Liver (tissue), 9 donors: Measurements from ENCODE around the gene RAB43. TPM values are rescaled to one million over a fixed set of nuclear protein-coding genes. Genes with fewer than 3 reads are reported as not detected.

Experiments used
- DNase-seq: peaks from one replicate; pipeline ENCODE4 v3.0.0-alpha.2; 2017; ENCODE audit warnings: low spot score
- H3K27ac ChIP-seq, 2 donors: one replicate each; pipeline ENCODE4 v1.7.0; 2013; ENCODE audit warnings: inconsistent platforms in 2 of 2, low read length in 2 of 2, control low read depth in 1 of 2, low read depth in 1 of 2, mild to moderate bottlenecking in 1 of 2
- H3K27me3 ChIP-seq, 4 donors: one replicate each; pipeline versions ENCODE4 v1.6.1 to v1.7.0; 2013; ENCODE audit warnings: low read length in 3 of 4, inconsistent platforms in 1 of 4, mild to moderate bottlenecking in 1 of 4, moderate library complexity in 1 of 4; ENCODE audit not compliant: control insufficient read depth in 4 of 4, insufficient read depth in 4 of 4
- H3K36me3 ChIP-seq, 4 donors: one replicate each; pipeline versions ENCODE4 v1.6.1 to v1.7.0; 2013; ENCODE audit warnings: low read length in 3 of 4, mild to moderate bottlenecking in 3 of 4, low read depth in 1 of 4, moderate library complexity in 1 of 4; ENCODE audit not compliant: control insufficient read depth in 4 of 4, insufficient read depth in 3 of 4
- H3K4me1 ChIP-seq, 4 donors: one replicate each; pipeline versions ENCODE4 v1.6.1 to v1.7.0; 2013; ENCODE audit warnings: low read length in 3 of 4, mild to moderate bottlenecking in 3 of 4, moderate library complexity in 1 of 4; ENCODE audit not compliant: control insufficient read depth in 4 of 4, insufficient read depth in 4 of 4
- H3K4me3 ChIP-seq, 3 donors: one replicate each; pipeline versions ENCODE4 v1.6.1 to v1.7.0; 2013; ENCODE audit warnings: low read length in 3 of 3, control low read depth in 1 of 3, low read depth in 1 of 3, mild to moderate bottlenecking in 1 of 3
- H3K9ac ChIP-seq, 2 donors: one replicate each; pipeline ENCODE4 v1.7.0; 2013; ENCODE audit warnings: low read length in 2 of 2, mild to moderate bottlenecking in 2 of 2, moderate library complexity in 2 of 2, control low read depth in 1 of 2, low read depth in 1 of 2
- H3K9me3 ChIP-seq, 4 donors: one replicate each; pipeline versions ENCODE4 v1.6.1 to v1.7.0; 2013; ENCODE audit warnings: low read length in 3 of 4; ENCODE audit not compliant: control insufficient read depth in 4 of 4
- ATF3 ChIP-seq: IDR thresholded peaks from 2 replicates; pipeline ENCODE4 v1.6.1; 2016; ENCODE audit warnings: antibody characterized with exemption
- EGR1 ChIP-seq, 2 donors: IDR thresholded peaks; 2 replicates each; pipeline ENCODE4 v1.6.1; 2016 to 2018; ENCODE audit warnings: antibody characterized with exemption in 2 of 2, low read depth in 2 of 2
- FOXA1 ChIP-seq: IDR thresholded peaks from 2 replicates; pipeline ENCODE4 v1.6.1; 2016; ENCODE audit warnings: antibody characterized with exemption
- FOXA2 ChIP-seq: IDR thresholded peaks from 2 replicates; pipeline ENCODE4 v1.6.1; 2016; ENCODE audit warnings: antibody characterized with exemption
- GABPA ChIP-seq, 2 donors: IDR thresholded peaks in 1 of 2; conservative IDR thresholded peaks in 1 of 2; 2 replicates each; pipeline ENCODE4 v1.6.1; 2016; ENCODE audit warnings: antibody characterized with exemption in 2 of 2, mild to moderate bottlenecking in 1 of 2, moderate library complexity in 1 of 2
- HNF4A ChIP-seq, 2 donors: conservative IDR thresholded peaks; 2 replicates each; pipeline ENCODE4 v1.6.1; 2016; ENCODE audit warnings: antibody characterized with exemption in 2 of 2, mild to moderate bottlenecking in 2 of 2
- HNF4G ChIP-seq: IDR thresholded peaks from 2 replicates; pipeline ENCODE4 v1.6.1; 2016; ENCODE audit warnings: antibody characterized with exemption
- JUND ChIP-seq, 2 donors: IDR thresholded peaks; 2 replicates each; pipeline ENCODE4 v1.6.1; 2016; ENCODE audit warnings: antibody characterized with exemption in 2 of 2
- NR2F2 ChIP-seq: IDR thresholded peaks from 2 replicates; pipeline ENCODE4 v1.6.1; 2016; ENCODE audit warnings: antibody characterized with exemption
- RAD21 ChIP-seq, 2 donors: IDR thresholded peaks; 2 replicates each; pipeline ENCODE4 v1.6.1; 2016; ENCODE audit warnings: antibody characterized with exemption in 2 of 2, mild to moderate bottlenecking in 2 of 2
- SP1 ChIP-seq: IDR thresholded peaks from 2 replicates; pipeline ENCODE4 v1.6.1; 2018; ENCODE audit warnings: antibody characterized with exemption, mild to moderate bottlenecking
- TAF1 ChIP-seq: conservative IDR thresholded peaks from 2 replicates; pipeline ENCODE4 v1.6.1; 2016; ENCODE audit warnings: antibody characterized with exemption, mild to moderate bottlenecking
- YY1 ChIP-seq: IDR thresholded peaks from 2 replicates; pipeline ENCODE4 v1.6.1; 2016; ENCODE audit warnings: antibody characterized with exemption, mild to moderate bottlenecking
- ZBTB33 ChIP-seq: IDR thresholded peaks from 2 replicates; pipeline ENCODE4 v1.6.1; 2016; ENCODE audit warnings: antibody characterized with exemption
- WGBS: extraction: QIAGEN DNeasy Blood & Tissue Kit; methylation state at CpG from one replicate; pipeline ENCODE4 v1.1.7; 2013; 5-methylcytosine and 5-hydroxymethylcytosine counted together
- polyA plus RNA-seq, 2 donors: library from polyadenylated mRNA; stranded (reverse) in 1 of 2; unstranded in 1 of 2; fragments of 200-250 nt in 1 of 2; fragments of >200 nt in 1 of 2; fragmentation: Nextera tagmentation in 1 of 2; extraction: Ambion mirVana in 1 of 2; gene quantifications; one replicate each; pipeline versions ENCODE4 v1.2.1 to v1.2.3, GENCODE V29; 2013 to 2015
- total RNA-seq, 2 donors: library from RNA; depleted of rRNA; stranded (reverse); fragments of >200 nt; gene quantifications; one replicate each; pipeline ENCODE4 v1.2.3, GENCODE V29; 2014
- TF ChIP-seq, protein P1 (sequence below): IDR thresholded peaks from 2 replicates; pipeline ENCODE4 v1.6.1; 2016; ENCODE audit warnings: antibody characterized with exemption
- TF ChIP-seq, protein P2 (sequence below): IDR thresholded peaks from 2 replicates; pipeline ENCODE4 v1.6.1; 2016; ENCODE audit warnings: antibody characterized with exemption, mild to moderate bottlenecking
- TF ChIP-seq, protein P3 (sequence below): fragments of 150-350 bp; IDR thresholded peaks from 2 replicates; pipeline ENCODE4 v1.5.1; 2017; ENCODE audit warnings: improper control_type of control experiment, low read depth, low read length; ENCODE audit not compliant: missing input control
- donor health status: healthy.
- donor health status: healthy.
- donor health status: healthy.
- donor health status: healthy.
- donor health status: healthy.

The RAB43 gene
- total and polyA plus RNA-seq, 4 donors = 13.4 to 58.1 (median 26.5) TPM

- H3K36me3 ChIP-seq = peaks cover 0 to 20% (median 11%) of the 10 kb centered on the region in 4 donors
Observed at GRCh38 chr3:129104051-129104450, 17.6 kb downstream of the RAB43 start.

More at GRCh38 chr3:129104051-129104450, 17.6 kb downstream of the RAB43 start:
- no peaks in the 10 kb centered on the region for H3K27me3 ChIP-seq
- no peak overlapping the region for H3K27ac ChIP-seq
- no peaks in the 10 kb centered on the region for H3K9me3 ChIP-seq
- no peak for DNase-seq
- H3K4me3 ChIP-seq = no peak overlapping the region
- H3K9ac ChIP-seq = no peak overlapping the region
- TF ChIP-seq, protein P1, sequence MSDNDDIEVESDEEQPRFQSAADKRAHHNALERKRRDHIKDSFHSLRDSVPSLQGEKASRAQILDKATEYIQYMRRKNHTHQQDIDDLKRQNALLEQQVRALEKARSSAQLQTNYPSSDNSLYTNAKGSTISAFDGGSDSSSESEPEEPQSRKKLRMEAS = no peak
- TF ChIP-seq YY1 (no peak), RAD21 (IDR thresholded peaks at IDR 0.05) (no peak), GABPA (IDR thresholded peaks at IDR 0.05 in 1 of 2, conservative IDR thresholded peaks at IDR 0.05 in 1 of 2) (no peak), ATF3 (no peak), HNF4G (no peak), JUND (IDR thresholded peaks at IDR 0.05) (no peak), FOXA1 (no peak), FOXA2 (no peak), TAF1 (no peak), NR2F2 (no peak), HNF4A (conservative IDR thresholded peaks at IDR 0.05) (no peak), ZBTB33 (no peak), SP1 (no peak), EGR1 (IDR thresholded peaks at IDR 0.05; ENCODE audit: low read depth in 2 of 2) (no peak)
- TF ChIP-seq, protein P2, sequence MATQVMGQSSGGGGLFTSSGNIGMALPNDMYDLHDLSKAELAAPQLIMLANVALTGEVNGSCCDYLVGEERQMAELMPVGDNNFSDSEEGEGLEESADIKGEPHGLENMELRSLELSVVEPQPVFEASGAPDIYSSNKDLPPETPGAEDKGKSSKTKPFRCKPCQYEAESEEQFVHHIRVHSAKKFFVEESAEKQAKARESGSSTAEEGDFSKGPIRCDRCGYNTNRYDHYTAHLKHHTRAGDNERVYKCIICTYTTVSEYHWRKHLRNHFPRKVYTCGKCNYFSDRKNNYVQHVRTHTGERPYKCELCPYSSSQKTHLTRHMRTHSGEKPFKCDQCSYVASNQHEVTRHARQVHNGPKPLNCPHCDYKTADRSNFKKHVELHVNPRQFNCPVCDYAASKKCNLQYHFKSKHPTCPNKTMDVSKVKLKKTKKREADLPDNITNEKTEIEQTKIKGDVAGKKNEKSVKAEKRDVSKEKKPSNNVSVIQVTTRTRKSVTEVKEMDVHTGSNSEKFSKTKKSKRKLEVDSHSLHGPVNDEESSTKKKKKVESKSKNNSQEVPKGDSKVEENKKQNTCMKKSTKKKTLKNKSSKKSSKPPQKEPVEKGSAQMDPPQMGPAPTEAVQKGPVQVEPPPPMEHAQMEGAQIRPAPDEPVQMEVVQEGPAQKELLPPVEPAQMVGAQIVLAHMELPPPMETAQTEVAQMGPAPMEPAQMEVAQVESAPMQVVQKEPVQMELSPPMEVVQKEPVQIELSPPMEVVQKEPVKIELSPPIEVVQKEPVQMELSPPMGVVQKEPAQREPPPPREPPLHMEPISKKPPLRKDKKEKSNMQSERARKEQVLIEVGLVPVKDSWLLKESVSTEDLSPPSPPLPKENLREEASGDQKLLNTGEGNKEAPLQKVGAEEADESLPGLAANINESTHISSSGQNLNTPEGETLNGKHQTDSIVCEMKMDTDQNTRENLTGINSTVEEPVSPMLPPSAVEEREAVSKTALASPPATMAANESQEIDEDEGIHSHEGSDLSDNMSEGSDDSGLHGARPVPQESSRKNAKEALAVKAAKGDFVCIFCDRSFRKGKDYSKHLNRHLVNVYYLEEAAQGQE = no peak
- TF ChIP-seq, protein P3, sequence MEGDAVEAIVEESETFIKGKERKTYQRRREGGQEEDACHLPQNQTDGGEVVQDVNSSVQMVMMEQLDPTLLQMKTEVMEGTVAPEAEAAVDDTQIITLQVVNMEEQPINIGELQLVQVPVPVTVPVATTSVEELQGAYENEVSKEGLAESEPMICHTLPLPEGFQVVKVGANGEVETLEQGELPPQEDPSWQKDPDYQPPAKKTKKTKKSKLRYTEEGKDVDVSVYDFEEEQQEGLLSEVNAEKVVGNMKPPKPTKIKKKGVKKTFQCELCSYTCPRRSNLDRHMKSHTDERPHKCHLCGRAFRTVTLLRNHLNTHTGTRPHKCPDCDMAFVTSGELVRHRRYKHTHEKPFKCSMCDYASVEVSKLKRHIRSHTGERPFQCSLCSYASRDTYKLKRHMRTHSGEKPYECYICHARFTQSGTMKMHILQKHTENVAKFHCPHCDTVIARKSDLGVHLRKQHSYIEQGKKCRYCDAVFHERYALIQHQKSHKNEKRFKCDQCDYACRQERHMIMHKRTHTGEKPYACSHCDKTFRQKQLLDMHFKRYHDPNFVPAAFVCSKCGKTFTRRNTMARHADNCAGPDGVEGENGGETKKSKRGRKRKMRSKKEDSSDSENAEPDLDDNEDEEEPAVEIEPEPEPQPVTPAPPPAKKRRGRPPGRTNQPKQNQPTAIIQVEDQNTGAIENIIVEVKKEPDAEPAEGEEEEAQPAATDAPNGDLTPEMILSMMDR = no peak
- H3K4me1 ChIP-seq = peaks cover 5 to 47% (median 42%) of the 10 kb centered on the region in 4 donors
- 97% methylated on average over 6 of the region's 6 CpGs for WGBS
